DMS 273 (cell line): ENCODE results near the gene NCOA5.
"Not testable (repeated sequence)": the region's sequence is repeated elsewhere in the genome, so short reads cannot be mapped to it uniquely, and the experiment has no call there.

Experiments
- DNase-seq: peaks from one replicate; lab custom pipeline; 2025; ENCODE audit not compliant: unreplicated experiment; lab: John Stamatoyannopoulos, UW

The NCOA5 gene

DNA sequence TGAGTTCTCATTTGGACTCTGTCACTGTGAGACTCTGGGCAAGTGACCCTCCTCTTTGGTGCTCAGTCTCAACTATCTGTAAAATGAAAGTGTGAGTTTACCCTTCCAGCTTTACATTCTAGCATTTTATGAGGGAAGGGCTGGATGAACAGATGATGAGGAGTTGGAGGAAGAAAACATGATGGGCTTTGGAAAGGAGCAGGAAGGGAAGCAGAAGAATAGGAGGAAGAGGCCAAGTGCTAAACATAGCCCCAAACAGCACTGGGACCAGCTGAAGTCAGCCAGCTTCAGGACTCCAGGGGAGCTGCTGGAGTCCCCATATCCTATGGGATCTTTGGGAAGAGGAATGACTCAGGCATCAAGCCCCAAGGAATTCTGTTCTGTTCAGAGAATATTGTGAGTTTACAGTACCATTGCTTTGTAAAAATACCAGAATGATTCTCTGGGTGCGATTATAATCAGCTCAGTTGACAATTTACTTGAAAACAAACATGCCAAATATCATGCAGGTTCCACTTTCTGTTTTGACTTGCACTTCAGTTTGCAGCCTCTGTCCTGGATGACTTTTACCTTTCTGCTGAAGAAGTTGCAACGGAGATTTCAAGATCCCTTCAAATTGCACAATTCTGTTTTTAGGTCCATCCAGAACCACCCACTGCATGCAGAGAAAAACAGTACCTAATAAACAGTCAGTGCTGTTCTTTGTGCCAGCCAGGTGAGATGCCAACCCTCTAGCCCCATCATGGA is 31.6 kb upstream of the NCOA5 start:
- no peak for DNase-seq

DNA sequence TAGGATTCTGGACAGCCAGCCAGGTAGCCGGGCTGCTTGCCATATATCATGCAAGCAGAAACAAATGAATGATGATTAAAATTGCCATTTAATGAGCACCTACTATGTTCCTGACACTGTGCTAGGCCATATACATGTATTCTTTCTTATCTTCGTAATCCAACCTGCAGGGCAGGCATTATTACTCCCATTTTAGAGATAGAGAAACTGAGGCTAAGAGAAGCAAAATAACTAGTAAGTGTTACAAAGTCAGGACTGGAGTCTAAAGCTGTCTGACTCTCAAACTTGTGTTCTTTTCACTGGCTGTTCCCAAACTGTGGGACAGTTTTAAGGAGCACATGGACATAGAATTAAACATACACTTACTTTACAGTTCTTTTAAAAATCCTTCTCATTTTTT is 30.4 kb upstream of the NCOA5 start:
- no peak for DNase-seq

- no peak for DNase-seq
Observed at GRCh38 chr20:46119547-46119946, 29.8 kb upstream of the NCOA5 start.

DNA sequence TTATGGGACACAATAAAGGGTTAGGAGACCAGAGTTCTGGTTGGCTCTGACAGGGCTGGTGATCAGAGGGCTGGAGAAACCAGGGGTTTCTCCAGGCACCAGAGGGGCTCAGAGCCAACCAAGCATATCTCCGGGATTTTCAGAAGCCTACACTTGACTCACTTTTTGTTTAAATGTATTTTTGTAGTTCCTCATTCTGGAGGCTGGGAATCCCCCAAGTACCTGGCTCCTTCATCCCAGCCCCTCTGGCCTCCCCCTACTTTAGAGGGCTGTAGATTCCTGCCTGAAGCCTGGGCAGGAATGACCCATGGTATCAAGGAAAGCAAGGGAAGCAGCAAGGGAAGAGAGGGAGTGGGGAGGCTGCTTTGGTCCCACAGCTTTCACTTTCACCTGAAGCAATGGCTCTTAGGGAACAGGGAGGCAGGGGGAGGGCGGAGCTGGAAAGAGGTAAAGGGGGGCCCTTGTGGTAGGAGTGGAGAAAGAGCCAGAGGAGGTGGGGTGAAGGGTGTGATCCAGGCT is 29.3 kb upstream of the NCOA5 start:
- DNase-seq, result no peak

- DNase-seq, result peak; percentile 42
Observed at GRCh38 chr20:46118481-46119020, 28.8 kb upstream of the NCOA5 start.

DNA sequence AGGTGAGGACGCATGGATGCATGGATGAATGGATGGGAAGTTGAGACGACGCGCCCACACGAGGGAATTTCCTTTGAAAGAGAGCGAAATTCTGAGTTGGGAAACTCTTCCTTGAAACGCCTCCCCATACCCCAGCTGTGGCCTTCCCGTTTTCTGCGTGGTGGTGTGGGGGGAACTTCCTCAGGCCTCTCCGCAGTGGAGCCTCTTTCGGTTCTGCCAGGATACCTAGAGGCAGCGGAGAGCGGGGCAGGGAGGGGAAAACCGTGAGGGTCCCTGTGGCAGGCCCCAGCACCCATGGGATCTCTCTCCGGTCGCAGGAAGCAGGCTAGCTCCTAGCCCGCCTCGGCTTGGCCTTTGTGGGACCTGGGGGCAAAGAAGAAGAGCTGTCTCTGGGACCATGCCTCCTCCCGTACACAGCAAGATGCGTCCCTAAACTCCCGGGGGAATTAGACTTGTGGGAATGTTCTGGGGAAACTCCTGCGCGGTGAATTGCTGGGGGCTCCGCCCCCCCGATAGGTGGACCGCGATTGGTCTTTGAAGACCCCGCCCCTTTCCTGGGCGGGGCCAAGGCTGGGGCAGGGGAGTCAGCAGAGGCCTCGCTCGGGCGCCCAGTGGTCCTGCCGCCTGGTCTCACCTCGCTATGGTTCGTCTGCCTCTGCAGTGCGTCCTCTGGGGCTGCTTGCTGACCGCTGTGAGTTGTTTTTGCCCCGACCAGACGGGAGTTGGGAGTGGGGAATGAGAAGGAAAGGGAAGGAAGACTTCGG is 28.1 kb upstream of the NCOA5 start, which contains the start of gene CD40:
Gene CD40, plus strand, starts transcription at position 611 of the 764 bp plus-strand sequence. Its CDS starts 30 bp downstream, at position 641.
- DNase-seq, result peak; percentile 89

DNA sequence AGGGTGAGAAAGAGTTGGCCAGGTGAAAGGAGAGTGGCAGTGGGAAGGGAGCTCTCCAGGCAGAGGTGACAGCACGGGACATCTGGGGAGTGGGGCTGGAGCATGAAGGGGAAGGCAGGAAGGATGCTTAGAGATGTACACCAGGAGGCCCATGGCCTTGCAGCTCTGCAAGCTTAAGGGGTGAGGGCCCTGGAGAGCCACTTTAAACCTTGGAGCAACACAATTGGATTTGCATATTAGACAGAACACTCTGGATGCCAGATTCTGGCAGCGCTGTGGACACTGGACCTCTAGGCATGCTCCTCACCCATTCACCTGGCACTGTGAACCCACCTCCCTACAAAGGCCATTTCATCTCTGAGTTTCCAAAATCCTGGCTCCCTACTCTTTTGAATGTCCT is 24.7 kb upstream of the NCOA5 start:
- no peak for DNase-seq

DNA sequence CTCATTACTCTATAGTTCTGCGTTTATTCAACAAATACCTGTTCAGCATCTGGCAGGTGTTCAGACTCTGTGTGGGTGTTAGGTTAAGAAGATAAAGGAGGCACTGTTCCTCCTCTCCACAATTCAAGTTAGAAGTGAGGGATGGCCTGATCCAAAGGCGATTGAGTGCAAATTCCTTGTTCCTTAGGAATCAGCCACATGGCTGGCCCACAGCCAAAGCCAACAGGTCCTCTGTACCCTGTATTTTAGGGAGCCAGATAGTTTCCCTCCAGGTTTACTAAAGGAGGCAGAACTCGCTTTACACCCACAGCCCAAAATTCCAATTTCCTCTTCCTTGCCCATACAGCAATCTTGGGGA is 23.3 kb upstream of the NCOA5 start:
- DNase-seq, result no peak

DNA sequence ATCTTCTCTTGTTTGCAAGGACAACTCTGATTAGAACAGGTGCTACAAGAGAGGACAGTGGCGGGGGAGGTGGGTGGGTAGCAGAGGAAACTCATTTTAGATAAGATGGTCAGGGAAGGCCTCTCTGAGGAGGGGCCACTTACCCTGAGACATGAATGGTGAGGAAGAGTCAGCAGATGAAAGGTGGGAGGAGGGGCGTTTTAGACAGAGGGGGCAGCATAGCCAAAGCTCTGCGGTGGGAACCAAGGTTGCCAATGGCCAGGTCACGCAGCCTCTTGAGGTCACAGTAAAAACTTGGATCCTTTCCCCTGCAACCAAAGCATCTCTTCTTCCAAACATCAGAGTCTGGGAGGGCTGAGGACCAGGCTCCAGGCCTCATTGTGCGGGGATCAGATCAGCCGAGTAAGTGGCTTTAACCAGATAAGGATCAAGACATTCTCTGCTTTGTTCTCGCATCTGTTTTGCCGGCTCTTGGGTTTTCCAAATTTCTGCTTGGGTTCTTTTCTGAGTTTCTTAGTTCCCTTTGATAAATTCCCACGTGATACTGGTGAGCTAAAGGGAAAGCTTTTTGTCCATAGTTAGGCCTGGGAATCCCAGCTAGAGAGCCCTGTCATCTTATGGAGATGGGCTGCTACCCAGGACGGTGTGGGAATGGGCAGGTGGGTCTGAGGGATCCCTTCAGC is 22.8 kb upstream of the NCOA5 start:
- DNase-seq, result no peak

DNA sequence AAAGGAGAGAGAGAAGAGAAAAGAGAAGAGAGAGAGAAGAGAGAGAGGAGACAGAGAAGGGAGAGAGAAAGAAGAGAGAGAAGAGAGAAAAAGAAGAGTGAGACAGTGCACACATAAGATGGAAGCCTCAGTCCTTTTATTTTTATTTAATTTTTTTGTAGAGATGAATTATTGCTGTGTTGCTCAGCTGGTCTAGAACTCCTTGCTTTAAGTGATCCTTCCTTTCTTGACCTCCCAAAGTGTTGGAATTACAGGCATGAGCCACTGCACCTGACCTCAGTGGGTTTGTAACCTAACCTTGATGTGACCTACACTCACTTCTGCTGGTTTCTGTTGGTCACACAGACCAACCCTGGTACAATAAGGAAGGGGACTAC is 22.1 kb upstream of the NCOA5 start:
- no peak for DNase-seq

GRCh38 chr20:46111028-46111835 is 21.5 kb upstream of the NCOA5 start:
- peak; percentile 48 for DNase-seq

DNA sequence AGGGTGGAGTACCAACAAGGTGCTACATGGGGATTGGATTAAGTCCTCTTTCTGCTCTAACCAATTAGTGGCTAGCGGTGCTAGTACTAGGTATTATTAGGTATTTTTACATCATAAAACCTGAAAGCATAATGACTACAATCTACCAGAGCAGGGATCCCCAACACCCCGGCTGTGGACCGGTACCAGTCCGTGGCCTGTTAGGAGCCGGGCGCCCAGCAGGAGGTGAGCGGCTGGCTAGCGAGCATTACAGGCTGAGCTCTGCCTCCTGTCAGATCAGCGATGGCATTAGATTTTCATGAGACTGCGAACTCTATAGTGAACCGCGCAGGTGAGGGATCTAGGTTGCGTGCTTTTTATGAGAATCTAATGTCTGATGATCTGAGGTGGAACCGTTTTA is 19.2 kb upstream of the NCOA5 start:
- no peak for DNase-seq

DNA sequence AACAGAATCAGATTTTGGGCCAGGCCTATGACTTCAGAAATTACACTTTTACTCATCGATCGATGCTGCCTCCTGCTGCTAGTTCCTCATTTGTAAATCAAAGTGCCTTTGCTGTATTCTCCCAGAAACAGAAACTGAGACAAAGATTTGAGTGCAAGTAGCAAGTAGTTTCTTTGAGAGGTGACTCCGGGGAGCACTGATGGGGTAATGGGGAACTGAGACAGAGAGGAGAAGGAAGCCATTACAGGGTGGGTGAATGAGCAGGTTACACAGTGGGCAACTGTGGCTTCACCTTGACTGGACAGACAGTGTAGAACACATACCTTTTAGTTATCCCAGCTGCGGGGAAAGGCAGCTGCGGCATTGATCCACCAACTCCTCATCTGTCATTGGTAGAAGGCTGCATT is 18.7 kb upstream of the NCOA5 start:
- no peak for DNase-seq

DNA sequence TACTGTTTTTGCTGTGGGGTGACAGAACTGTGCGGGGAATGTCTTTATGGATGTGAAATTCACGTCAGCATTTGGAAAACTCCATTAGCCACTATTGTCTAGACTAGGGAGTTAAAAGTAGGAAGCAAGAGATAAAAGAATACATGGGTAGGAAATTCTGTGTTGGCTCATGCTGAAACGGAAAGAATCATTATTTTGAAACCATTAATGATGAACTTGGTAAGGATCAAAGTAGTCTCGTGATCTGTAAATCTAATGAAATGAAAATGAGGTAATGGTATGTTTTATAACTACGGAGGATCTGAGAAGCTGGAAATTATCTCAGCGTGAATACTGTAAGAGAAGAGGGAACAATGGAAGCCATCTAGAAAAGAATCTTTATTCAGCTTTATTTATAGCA is 17.3 kb upstream of the NCOA5 start:
- no peak for DNase-seq

GRCh38 chr20:46104262-46104661 is 14.5 kb upstream of the NCOA5 start:
- DNase-seq, result no peak

DNA sequence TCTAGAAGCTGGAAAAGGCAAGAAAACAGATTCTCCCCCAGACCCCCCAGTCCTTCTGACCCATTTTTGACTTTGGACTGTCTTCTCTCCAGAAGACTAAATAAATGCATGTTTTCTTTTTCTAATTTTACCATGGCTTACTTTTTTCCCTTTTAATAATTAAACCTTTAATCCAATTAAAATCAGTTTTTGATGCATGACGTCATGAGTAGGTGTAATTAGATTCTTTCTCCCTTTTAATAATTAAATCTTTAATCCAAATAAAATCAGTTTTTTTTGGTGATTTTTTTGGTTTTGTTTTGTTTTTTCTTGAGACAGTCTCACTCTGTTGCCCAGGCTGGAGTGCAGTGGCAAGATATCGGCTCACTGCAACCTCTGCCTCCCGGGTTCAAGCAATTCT is 13.2 kb upstream of the NCOA5 start:
- no peak for DNase-seq

DNA sequence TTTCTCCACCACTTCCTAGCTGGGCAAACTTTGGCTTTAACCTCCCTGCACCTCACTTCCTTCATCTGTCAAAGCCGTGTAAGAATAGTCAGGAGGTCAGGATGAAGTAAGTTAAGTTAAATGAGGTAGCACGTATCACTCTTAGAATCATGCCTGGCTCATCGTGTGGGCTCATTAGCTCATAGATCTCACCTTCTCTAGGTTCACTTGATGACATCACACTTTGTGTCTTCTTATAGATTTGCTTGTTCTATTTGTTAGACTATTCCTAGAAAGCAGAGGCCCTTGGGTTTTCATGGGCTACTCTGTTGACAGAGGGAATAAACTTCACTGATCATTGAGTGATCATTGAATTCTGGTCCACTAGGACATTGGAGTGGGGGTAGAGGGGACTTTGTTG is 12.2 kb upstream of the NCOA5 start:
- DNase-seq, result no peak

DNA sequence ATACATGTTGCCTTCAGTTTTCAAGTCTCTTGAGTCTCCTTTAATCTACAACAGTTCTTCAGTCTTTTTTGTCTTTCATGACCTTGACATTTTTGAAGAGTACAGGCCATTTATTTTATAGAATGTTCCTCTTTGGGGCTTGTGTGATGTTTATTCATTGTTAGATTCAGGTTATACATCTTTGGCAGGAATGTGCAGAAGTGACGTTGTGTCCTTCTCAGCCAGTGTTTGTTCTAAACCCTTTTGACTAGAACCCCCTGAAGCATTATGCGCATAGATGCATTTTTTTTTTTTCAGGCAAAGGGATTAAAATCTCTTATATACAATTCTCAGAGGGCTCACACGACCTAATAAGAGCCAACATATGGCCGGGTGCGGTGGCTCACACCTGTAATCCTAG is 11.2 kb upstream of the NCOA5 start:
- no peak for DNase-seq

DNA sequence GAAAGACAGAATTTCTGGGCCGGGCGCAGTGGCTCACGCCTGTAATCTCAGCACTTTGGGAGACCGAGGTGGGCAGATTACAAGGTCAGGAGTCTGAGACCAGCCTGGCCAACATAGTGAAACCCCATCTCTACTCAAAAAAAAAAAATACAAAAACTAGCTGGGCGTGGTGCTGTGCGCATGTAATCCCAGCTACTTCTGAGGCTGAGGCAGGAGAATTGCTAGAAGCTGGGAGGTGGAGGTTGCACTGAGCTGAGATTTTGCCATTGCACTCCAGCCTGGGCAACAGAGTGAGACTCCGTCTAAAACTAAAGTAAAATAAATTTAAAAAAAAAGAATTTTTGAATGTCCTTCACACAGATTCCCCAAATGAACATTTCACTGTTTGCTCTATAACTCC is 10.7 kb upstream of the NCOA5 start:
- not testable (repeated sequence) for DNase-seq

- DNase-seq, result no peak
Observed at GRCh38 chr20:46099491-46100287, 9.9 kb upstream of the NCOA5 start.
